OCI-LY7 (cell line): Measurements from ENCODE around the gene CANT1. TPM values are rescaled to one million over a fixed set of nuclear protein-coding genes. Genes with fewer than 3 reads are reported as not detected.

Experiments
- BruUV-seq: library from RNA; stranded (reverse); fragments of 400-500 nt; replicated peaks from 2 replicates; lab custom pipeline; 2021; lab: Mats Ljungman, UMichigan
- CTCF ChIA-PET: fragments of 300-600 bp; sonication (Branson Sonifier 250); formaldehyde crosslinking; loops from one replicate; lab custom pipeline; 2022; ENCODE audit warnings: antibody characterized with exemption; ENCODE audit not compliant: unreplicated experiment; lab: Charles Lee
- POLR2A ChIA-PET: fragments of 300-600 bp; sonication (Branson Sonifier 250); formaldehyde crosslinking; loops from one replicate; lab custom pipeline; 2022; ENCODE audit warnings: antibody characterized with exemption; lab: Charles Lee
- DNase-seq: peaks from one replicate; pipeline ENCODE4 v3.0.0-alpha.2; 2015; ENCODE audit warnings: low spot score
- H2AFZ ChIP-seq: fragments of 200-600 bp; sonication (generic), shearing (Covaris generic); 2 replicates; pipeline ENCODE4 v1.6.1; 2014; ENCODE audit warnings: mild to moderate bottlenecking, antibody characterized with exemption, low read length, moderate library complexity
- H3K27ac ChIP-seq: fragments of 200-600 bp; sonication (generic); 2 replicates; pipeline ENCODE4 v1.5.1; 2014; ENCODE audit warnings: mixed run types, low read depth, mild to moderate bottlenecking, moderate library complexity, low read length, inconsistent platforms; ENCODE audit not compliant: poor library complexity, severe bottlenecking
- H3K36me3 ChIP-seq: fragments of 200-600 bp; sonication (generic); 2 replicates; pipeline ENCODE4 v1.6.1; 2014; ENCODE audit warnings: mild to moderate bottlenecking, antibody characterized with exemption, low read length, moderate library complexity, mixed read lengths; ENCODE audit not compliant: insufficient read depth
- H3K4me1 ChIP-seq: fragments of 200-600 bp; sonication (generic); 2 replicates; pipeline ENCODE4 v1.5.1; 2014; ENCODE audit warnings: mild to moderate bottlenecking, low read length; ENCODE audit not compliant: insufficient read depth, poor library complexity, severe bottlenecking
- H3K4me2 ChIP-seq: fragments of 200-600 bp; sonication (generic); 2 replicates; pipeline ENCODE4 v1.6.1; 2014; ENCODE audit warnings: mild to moderate bottlenecking, low read length
- H3K4me3 ChIP-seq: fragments of 200-600 bp; sonication (generic); 2 replicates; pipeline ENCODE4 v1.5.1; 2014; ENCODE audit warnings: mild to moderate bottlenecking, low read depth, low read length; ENCODE audit not compliant: poor library complexity, severe bottlenecking
- H3K79me2 ChIP-seq: fragments of 200-600 bp; sonication (generic); 2 replicates; pipeline ENCODE4 v1.6.1; 2016; ENCODE audit warnings: low read depth, mild to moderate bottlenecking, low read length, moderate library complexity, mixed read lengths; ENCODE audit not compliant: insufficient read depth
- H3K9me2 ChIP-seq: fragments of 200-600 bp; sonication (generic); 2 replicates; pipeline ENCODE4 v1.6.1; 2016; ENCODE audit warnings: mild to moderate bottlenecking, low read length, mixed read lengths; ENCODE audit not compliant: insufficient read depth
- H3K9me3 ChIP-seq: fragments of 200-600 bp; sonication (generic); 2 replicates; pipeline ENCODE4 v1.6.1; 2014; ENCODE audit warnings: mild to moderate bottlenecking, mixed run types, low read length, mixed read lengths
- H4K20me1 ChIP-seq: fragments of 200-600 bp; sonication (generic); 2 replicates; pipeline ENCODE4 v1.6.1; 2014; ENCODE audit warnings: mild to moderate bottlenecking, antibody characterized with exemption, low read length, moderate library complexity, mixed read lengths; ENCODE audit not compliant: insufficient read depth
- CTCF ChIP-seq: fragments of 200-600 bp; sonication (generic); conservative IDR thresholded peaks from 2 replicates; pipeline ENCODE4 v1.5.1; 2014; ENCODE audit warnings: mild to moderate bottlenecking, antibody characterized with exemption, low read length, moderate library complexity, mixed read lengths
- EZH2phosphoT487 ChIP-seq: fragments of 200-600 bp; sonication (generic); IDR thresholded peaks from 2 replicates; pipeline ENCODE4 v1.6.1; 2018; ENCODE audit warnings: low read depth, borderline replicate concordance, mild to moderate bottlenecking, mixed run types, antibody characterized with exemption, low read length, moderate library complexity, mixed read lengths
- intact Hi-C: fragments of 100-400 bp; cut with micrococcal nuclease; formaldehyde crosslinking; loops from one replicate; pipeline ENCODE4 v1.10.0; 2022; ENCODE audit not compliant: unreplicated experiment
- total RNA-seq, 2 experiments: library from RNA; depleted of rRNA in 1 of 2; stranded (reverse); fragments of >200 nt in 1 of 2; shearing (Covaris generic) in 1 of 2; gene quantifications; 2 replicates each; pipeline ENCODE4 v1.2.3, GENCODE V29; 2014 to 2022

CANT1 gene
- total RNA-seq, 2 experiments from 2014 or later = 37.2 to 60.5 TPM

GRCh38 chr17:78953356-78954350, 55.9 kb downstream of the CANT1 start:
- no peaks in the 10 kb centered on the region for H3K4me1 ChIP-seq

GRCh38 chr17:78952706-78953105, 56.9 kb downstream of the CANT1 start:
- Histone ChIP-seq H3K9me2 (no peaks in the 10 kb centered on the region), H3K27ac (no peak overlapping the region), H2AFZ (no peak overlapping the region), H3K36me3 (no peaks in the 10 kb centered on the region), H3K9me3 (no peaks in the 10 kb centered on the region), H3K79me2 (no peaks in the 10 kb centered on the region), H4K20me1 (no peaks in the 10 kb centered on the region), H3K4me3 (no peak overlapping the region), H3K4me1 (no peaks in the 10 kb centered on the region), H3K4me2 (no peak overlapping the region)
- no peak for TF ChIP-seq CTCF
- TF ChIP-seq EZH2phosphoT487 = no peak
- BruUV-seq = no TSS peak
- POLR2A ChIA-PET = no interaction called here
- CTCF ChIA-PET = interaction anchor here (0.6 to 0.9 kb wide), 2 partner anchors 19 to 86 kb away, joined by 3 read pairs; no protein-coding TSS in a partner anchor
- intact Hi-C loops = no loop called here
- DNase-seq = no peak

More at GRCh38 chr17:78953356-78954350, 55.9 kb downstream of the CANT1 start:
- H3K4me3 ChIP-seq = no peak overlapping the region
- no peaks in the 10 kb centered on the region for H3K9me3 ChIP-seq
- no peaks in the 10 kb centered on the region for H3K9me2 ChIP-seq
- ChIA-PET POLR2A (interaction anchor here (0.6 kb wide), 1 partner anchor 996 kb away, joined by 3 read pairs; no protein-coding TSS in a partner anchor), CTCF (interaction anchor here (0.6 to 0.9 kb wide), 2 partner anchors 18 to 87 kb away, joined by 3 read pairs; no protein-coding TSS in a partner anchor)
- no peak for DNase-seq
- H2AFZ ChIP-seq = no peak overlapping the region
- no TSS peak for BruUV-seq
- no peaks in the 10 kb centered on the region for H3K79me2 ChIP-seq
- intact Hi-C loops = no loop called here
- no peak for TF ChIP-seq EZH2phosphoT487
- no peak for TF ChIP-seq CTCF
- no peak overlapping the region for H3K27ac ChIP-seq
- no peaks in the 10 kb centered on the region for H4K20me1 ChIP-seq
- H3K4me2 ChIP-seq = no peak overlapping the region
- H3K36me3 ChIP-seq = no peaks in the 10 kb centered on the region
